Measurements from ENCODE around the gene RTN4RL2.

The RTN4RL2 gene

DNA sequence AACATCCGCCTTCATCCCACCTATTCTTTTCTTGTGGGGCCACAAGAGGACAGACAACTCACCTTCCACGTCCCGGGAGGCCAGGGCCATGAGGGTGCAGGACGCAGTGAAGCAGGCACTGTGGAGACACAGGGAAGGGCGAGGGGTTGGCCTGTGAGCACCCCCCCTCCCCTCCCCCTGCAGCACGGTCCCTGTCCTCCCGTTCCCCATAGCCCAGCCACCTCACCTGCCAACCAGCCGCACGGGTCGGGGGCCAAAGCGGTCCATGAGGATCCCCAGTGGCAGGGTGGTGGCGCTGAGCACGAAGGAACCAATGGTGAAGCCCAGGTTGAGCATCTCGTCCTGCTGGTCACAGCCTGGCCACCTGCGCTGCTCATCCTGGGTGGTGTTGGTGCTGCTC is 40.6 kb downstream of the RTN4RL2 start:
- DNase-seq, result no peak

GRCh38 chr11:57501953-57502352 is 41.6 kb downstream of the RTN4RL2 start:
- no peak for DNase-seq

DNA sequence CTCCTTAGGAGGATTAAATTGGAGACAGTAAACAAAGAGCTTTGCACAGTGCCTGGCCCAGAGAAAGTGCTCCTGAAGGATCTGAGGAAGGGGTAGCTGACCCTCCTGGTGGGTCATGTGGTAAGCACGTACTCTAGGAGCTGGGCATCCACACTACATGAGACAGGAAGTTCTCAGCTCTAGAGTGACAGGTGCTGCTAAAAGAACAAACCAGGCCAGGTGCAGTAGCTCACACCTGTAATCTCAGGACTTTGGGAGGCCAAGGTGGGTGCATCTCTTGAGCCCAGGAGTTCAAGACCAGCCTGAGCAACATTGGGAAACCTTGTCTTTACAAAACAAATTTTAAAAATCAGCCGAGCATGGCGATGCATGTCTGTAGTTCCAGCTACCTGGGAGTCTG is 42.0 kb downstream of the RTN4RL2 start:
- DNase-seq, result peak; percentile 18

- DNase-seq, result no peak
Measured at GRCh38 chr11:57502870-57503269, 42.5 kb downstream of the RTN4RL2 start.

- DNase-seq, result no peak
Measured at GRCh38 chr11:57504511-57504910, 44.2 kb downstream of the RTN4RL2 start.

DNA sequence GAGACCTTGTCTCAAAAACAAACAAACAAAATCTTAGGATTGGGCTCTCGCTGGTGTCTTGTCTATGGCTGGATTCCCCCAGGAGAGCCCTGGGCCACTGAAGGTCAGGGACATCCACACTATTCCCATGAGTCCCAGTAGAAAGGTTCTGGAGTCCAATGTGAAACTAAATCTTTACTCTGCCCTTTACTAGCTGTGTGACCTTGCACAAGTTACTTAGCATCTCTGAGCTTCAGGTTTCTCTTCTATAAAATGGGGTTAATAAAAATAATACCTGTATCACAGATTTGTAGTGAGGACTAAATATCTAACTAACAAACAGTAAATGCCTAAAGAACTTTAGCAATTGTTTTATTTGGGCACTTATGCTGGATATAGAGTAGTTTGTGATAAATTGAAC is 46.2 kb downstream of the RTN4RL2 start:
- DNase-seq, result no peak

DNA sequence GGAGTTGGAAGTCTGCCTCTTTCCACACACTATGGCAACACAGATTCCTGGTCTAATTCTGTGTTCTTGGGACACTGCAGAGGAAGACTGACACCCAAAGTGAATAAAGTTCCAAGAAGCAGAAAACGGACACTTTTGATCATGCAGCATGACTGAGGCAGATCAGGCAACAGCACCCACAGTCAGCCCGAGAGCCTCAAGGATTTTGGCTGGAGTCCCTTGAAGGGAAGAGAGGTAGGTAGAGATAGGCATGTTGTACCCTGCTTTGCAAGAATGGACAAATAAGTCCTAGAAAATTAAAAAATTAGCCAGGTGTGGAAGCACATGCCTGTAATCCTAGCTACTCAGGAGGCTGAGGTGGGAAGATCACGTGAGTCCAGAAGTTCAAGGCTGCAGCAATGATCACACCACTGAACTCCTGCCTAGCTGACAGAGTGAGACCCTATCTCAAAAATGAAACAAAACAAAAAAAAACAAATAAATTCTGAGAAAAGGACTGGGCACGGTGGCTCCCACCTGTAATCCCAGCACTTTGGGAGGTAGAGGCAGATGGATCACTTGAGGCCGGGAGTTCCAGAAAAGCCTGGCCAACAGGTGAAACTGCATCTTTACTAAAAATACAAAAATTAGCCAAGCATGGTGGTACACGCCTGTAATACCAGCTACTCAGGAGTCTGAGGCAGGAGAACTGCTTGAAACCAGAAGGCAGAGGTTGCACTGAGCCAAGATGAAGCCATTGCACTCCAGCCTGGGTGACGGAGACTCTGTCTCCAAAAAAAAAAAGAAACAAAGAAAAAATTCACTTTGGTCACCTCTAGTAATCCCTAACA is 48.2 kb downstream of the RTN4RL2 start:
- DNase-seq, result no peak

DNA sequence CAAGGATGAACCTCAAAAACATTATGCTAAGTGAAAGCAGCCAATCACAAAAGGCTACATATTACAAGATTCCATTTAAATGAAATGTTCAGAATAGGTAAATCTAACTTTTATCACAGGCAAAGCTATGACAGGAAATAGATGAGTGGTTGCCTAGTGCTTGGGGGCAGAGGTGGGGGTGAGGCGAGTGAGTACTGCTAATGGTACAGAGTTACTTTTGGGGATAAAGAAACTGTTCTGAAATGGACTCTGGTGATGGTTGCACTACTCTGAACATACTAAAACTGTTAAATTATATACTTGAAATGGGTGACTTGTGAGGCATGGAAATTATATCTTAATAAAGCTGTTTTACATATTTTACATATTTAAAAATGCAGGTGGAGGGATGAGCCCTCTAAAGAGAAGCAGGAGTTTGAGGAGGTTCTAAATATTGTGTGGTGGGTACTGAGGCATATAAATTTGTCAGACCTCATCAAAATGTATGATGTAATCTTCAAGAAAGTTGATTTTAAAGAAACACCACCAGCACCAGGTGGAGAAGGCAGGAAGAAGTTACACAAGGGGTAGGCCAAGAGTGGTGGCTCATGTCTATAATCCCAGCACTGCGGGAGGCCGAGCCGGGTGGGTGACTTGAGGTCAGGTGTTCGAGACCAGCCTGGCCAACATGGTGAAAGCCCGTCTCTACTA is 51.6 kb downstream of the RTN4RL2 start:
- DNase-seq, result no peak

DNA sequence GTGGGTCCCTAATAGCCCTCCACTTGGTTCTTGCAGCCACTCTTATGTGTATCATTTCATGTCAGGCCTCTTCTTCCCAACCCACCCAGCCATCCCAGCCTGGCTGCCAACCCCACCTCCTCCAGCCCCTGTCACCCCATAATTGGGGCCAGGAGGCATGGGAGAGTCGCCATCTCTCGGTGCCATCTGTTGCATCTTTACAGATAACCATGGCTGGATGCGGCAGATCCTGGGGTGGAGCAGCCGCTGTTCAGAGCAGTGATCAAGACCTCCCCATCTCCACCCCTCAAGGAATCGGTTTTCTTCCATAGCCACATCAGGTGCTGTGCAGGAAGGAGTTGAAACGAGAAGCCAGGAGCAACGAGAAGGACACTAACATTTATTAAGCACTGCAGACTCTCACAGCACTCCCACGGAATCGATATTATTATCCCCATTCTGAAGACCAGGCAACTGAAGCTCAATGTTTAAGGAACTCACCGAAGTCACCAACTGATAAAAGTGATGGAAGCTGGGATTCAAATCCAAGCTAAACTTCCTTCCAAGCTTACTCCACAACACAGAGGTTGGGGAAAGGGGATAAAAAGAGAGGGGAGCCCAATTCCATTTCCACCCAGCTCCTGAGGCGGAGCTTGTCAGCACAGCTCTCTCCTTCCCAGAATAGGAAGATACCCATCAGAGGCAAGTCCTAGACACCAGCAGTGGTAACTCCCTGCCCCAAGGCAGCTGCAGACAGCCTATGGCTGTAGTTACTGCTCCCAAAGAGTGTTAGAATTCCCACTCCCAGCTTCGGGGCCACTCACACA is 52.5 kb downstream of the RTN4RL2 start:
- DNase-seq, result no peak

- no peak for DNase-seq
Measured at GRCh38 chr11:57513452-57513795, 53.1 kb downstream of the RTN4RL2 start.

DNA sequence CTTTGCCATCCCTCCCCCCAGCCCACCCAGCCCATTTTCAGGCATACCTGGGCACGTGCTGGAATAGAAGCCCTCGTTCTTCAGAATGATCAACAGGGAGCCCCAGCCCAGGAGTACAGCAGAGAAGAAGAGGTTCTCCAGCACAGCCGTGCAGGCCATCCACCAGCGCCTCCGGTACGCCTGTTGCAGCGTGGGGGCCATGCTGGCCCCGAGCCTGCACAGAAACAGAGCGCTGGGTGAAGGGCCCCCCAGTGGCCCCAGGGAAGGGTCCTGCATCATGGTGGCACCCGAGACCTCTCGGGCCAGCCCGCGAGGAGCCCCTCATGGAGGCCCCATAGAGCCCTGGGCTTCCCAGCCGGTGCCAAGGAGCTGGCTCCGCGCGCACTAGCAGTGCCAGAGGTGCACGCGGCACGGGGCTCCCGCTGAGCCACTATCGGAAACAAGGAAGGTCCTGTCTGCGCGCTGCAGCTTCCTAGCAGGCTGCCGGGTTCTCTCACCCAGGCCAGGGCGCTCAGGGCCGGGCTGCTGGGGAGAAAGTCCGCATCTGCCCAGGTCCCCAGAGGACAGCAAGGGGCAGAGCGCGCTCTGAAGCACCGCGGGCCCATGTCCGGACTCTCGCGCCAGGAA is 53.7 kb downstream of the RTN4RL2 start:
- DNase-seq, result no peak

- DNase-seq, result no peak
Measured at GRCh38 chr11:57514538-57515331, 54.4 kb downstream of the RTN4RL2 start.

DNA sequence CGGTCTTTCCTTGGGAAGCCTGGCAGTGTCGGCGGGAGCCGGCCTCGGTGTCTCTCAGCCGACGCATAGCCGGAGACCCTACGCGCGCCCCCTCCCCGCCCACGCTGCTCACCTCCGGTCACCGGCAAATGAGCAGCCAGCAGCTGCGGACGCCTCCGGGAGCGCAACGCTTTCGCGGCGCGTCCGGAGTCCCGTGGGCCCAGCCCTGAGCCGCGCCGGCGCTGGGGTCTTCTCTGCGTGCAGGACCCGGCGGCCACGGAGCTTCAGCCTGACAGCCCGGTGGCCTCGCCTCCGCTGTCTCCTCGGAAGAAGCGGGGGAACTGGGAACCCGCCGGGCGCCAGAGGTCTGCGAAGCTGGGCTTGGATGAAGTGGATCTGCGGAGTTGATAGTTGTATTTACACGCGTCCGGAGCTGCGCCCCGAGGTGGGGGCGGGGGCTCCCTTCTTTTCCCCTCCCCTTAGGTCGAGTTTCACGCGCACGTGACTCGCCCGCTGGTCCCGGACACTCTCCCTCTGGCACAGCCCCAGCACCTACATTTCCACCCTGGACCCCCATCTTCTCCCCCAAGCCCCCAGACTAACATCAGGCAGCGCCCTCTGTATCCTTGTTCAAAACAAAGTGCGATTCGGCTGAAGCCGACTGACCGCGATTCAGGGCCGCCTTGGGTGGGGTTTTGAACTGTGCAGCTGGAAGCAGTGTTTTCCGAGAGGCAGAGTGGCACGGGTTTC is 55.2 kb downstream of the RTN4RL2 start, which contains the start of gene SLC43A1:
TSS of gene SLC43A1 (minus strand) at position 371 of the 729 bp plus-strand sequence. CDS start 1,591 bp downstream, outside the sequence.
- DNase-seq, result no peak

GRCh38 chr11:57516061-57516443 is 55.7 kb downstream of the RTN4RL2 start:
- no peak for DNase-seq

DNA sequence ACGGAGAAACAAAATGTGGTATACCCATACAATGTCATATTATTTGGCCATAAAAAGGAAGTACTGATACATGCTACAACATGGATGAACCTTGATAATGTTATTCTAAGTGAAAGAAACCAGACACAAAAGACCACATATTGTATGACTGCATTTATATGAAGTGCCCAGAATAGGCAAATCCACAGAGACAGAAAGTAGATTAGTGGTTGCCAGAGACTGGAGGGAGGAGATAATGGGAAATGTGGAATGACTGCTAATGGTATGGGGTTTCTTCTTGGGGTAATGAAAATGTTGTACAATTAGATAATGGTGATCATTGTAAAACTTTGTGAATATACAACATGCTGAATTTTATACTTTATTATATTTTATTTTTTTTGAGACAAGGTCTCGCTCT is 60.8 kb downstream of the RTN4RL2 start:
- no peak for DNase-seq

DNA sequence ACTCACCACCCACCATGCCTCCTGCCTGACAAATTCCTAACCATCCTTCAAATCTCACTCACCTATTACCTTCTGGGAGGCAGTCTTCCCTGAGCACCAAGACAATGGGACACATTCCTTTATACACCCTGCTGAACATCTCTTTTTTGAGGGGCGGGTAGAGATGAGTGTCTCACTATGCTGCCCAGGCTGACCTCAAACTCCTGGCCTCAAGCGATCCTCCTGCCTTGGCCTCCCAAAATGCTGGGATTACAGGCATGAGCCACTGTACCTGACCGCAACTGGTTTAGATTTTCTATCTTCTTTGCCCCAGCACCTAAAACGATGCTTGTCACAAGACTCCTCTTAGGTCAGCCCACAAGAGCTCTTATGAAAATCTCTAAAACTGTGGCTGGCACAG is 63.1 kb downstream of the RTN4RL2 start:
- no peak for DNase-seq

Measured in NCI-H2029 treated with DMSO at 0.1 percent for 48 hours (cell line).